GM04504 (cell line): ENCODE data around the gene ZC3HAV1.
"Not testable (repeated sequence)": the region's sequence is repeated elsewhere in the genome, so short reads cannot be mapped to it uniquely, and the experiment has no call there.

ENCODE experiments used
- DNase-seq: peaks from one replicate; pipeline ENCODE4 v3.0.0-alpha.2; 2012; ENCODE audit warnings: low read depth

Gene ZC3HAV1

DNA sequence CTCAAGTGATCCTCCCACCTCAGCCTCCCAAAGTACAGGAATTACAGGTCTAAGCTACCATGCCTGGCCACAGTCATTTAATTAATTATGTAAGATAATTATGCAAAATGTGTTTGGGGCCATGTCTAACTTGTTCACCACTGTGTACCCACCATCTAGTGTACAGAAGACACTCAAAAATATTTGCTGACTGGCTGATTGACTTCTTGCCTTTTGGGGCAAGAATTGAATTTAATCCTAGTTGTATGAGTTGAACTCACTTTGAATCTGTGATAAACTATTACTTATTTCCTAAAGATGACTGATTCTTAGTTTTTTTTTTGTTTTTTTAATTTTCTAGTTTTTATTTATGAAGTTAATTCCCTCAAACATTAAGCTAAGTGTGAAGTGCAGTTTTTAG lies 57.9 kb downstream of the ZC3HAV1 start:
- DNase-seq = no peak

DNA sequence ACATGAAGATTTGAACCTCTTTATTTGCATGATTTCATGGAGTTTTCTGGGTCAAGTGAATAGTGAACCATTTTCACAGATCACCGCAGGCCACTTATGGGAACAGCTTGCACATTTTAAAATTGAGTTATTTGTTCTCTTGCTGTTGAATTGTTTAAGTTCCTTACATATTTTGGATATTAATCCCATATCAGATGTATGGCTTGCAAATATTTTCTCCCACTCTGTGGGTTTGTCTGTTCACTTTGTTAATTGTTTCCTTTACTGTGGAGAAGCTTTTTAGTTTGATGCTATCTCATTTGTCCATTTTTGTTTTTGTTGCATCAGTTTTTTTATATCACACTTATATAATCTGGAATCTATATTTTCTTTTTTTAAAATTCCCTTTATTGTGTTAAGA lies 59.6 kb downstream of the ZC3HAV1 start:
- no peak for DNase-seq

DNA sequence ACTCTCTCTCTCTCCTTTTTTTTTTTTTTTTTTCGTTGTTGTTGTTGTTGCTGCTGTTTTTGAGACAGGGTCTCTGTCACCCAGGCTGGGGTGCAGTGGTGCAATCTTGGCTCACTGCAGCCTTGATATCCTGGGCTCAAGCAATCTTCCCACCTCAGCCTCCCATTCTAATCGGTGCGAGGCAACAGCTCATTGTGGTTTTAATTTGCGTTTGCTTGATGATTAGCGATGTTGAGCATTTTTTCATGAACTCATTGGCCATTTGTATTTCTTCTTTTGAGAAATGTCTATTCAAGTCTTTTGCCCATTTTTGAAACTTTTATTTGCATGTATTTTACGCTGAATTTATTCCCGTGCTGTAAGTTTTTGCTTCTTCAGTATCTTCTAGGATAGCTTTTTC lies 60.4 kb downstream of the ZC3HAV1 start:
- no peak for DNase-seq

DNA sequence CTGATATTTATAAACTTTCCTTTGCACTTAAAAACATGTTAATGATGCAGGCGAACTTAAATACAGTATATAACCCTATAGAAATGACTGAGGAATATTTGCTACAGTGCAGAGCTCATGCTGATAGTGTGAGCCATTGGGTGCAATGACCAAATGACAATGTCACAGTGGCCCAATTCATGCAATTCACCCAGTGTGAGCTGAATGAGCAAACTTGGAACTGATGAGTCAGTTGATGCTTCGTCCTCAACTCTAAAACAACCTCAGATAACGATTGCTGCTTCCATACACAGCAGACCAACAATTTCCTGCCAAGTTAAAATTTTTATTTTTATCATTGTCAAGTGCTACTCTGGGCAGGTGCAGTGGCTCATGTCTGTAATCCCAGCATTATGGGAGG lies 61.5 kb downstream of the ZC3HAV1 start:
- DNase-seq = no peak

DNA sequence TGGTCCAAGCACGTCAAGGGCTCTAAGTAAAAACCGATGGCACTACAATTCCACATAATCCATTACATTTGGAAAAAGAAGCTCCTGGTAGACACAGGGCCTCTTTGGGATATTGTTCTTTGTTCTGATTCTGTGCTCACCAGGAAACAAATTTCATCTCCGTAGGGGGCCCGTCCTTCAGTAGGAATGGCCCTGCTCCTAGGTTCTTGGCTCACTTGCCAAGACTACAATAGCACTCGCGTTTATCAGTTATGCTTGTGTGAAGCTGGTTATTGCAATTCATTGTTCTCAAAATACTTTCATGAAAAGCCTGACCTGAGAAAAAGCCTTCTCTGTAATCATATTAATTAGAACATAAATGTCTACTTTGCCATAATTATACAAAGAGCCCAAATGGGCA lies 63.4 kb downstream of the ZC3HAV1 start:
- no peak for DNase-seq

DNA sequence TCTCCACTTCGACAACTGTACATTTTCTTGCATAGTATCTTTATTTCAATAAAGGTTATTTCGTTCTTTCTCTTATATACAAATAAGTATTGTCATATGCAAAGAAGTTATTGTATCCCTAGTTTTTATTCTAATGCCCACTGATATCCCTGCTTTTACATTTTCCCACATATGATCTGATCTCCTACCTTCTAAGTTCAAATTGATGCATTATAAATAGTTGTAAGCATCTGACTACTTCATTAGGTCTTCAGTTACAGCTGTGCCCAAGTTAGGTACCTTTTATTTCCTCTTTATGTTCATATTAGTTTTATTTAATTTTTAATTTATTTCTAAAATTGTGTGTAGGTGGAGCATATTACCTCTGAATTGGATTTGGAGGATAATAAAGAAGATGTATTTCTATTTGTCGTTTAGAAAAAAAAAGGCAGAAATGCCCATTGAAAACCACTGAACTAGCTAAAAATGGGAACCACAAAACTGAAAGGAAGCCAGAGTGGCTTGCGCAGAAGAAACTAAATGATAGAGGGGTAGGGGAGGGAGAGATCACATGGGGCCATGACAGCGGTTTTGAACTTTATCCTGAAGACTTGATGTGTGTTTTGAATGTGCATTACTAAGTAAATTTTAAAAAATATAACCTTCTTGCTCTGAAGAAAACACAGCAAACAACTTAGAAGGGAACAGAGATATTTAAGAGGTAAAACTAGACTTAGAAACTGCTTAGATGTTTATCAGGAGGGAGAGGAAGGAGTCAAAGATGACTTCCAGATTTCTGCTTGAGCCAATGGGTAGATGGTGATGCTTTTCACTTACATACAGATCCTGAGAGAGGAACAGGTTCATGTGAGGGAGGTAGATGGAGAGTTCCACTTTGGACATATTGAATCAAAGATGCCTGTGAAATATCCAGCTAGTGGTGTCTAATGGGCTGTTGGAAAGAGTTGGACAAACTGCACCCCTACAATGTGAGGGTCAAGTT lies 64.4 kb downstream of the ZC3HAV1 start:
- DNase-seq = no peak

DNA sequence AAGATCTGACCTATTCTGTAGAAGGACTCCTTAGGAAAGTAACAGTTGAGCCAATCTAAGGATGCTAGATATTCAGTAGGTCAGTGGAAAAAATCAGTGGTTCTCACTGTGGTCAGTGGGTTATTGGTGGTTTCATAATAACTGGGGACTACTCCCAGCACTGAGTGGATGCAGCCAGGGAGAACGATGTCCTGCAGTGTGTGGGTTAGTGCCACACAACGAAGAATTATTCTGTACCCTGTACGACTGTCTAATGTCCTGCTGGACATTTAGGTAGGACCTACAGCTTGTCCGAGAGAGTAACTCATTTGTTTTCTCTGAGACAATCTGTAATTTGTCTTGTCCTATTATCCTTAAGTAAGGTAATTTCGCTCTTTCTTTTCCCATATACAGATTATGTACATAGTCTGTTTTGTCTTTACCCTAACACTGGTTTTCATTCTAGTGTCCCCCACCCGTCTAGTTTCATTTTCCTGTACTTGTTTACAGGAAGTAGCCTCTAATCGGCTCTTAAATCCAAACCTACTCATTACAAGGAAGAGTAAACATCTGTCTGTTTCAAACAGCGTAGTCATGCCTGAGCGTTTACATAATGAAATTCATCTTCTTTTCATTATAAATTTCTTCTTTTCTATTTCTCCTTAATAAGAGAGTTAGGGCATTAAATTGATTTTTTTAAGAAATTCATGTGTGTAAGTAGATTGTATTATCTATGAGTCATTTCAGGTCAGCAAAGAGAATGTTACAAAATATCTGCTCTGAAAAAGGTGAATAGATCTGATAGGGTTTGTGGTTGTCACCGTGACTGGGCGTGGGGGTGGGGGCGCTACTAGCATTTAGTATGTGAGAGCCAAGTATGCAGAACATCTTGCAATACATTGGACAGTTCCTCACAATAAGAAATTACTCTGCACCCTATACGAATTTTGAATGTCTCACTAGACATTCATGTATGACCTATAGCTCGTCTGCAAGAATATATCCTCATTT lies 65.4 kb downstream of the ZC3HAV1 start:
- no peak for DNase-seq

DNA sequence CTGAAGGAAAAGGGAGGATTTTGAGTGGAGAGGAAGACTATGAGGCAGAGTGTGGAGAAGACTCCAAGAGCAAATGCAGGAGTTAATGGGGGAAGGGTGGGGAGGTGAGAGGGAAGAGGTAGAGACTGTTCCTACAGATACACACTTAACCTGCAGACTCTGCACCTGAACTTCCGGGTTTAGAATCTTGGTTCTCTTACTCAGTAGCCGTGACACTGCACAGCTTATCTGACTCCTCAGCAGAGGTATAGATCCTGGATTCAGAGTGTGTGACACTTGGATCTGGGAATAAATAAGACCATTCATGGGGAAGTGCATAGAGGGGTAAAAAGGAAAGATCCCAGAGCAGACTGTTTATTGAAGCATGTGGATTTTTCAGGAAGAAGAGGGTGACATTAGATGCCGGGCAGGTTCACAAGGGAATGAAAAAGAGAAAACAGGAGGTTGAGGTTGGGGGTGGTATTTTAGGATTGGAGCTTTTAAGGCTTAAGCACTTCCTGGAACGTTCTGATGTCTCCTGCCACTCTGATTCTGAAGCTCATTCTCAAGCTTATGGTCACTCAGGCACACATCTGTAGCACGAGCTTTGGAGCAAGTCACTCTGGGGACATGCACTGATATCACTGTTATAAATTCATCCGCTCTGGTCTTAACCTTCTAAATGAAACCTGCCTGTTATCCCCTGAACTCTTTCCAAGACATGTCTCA lies 68.0 kb downstream of the ZC3HAV1 start:
- no peak for DNase-seq

DNA sequence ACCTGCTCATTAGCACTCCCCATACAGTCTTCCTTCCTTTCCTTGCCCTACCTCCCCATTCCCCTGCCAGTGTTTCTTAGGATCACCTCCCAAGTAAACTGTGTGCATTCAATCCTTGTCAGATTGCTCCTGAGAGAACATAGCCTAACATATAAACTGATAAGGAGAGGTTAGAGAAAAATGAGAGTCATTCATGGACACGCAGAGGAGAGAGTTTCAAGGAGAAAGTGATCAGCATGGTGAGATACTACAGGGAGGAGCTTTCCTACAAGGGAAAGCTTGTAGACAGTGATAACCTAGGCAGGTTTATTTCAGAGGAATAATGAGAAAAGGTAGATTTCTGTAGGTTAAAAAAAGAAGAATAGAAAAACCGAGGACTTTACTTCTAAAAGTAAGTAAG lies 70.8 kb downstream of the ZC3HAV1 start:
- DNase-seq = no peak

DNA sequence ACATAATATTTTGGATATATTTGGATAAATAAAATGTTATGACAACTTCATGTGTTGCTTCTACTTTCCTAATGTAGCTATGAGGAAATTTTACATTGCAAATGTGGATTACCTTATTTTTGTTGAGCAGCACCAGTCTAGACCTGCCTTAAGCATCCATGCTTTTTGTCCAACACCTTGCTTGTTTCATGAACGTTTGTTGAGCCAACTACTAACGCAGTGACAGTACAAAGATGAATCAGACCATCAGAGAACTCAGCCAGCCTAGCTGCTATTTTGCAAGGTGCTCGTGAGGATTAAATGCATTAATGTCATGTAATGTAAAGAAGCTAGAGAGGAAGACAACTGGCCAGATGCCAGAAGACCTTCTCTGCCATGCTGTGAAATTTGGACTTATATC lies 72.6 kb downstream of the ZC3HAV1 start:
- DNase-seq = no peak

DNA sequence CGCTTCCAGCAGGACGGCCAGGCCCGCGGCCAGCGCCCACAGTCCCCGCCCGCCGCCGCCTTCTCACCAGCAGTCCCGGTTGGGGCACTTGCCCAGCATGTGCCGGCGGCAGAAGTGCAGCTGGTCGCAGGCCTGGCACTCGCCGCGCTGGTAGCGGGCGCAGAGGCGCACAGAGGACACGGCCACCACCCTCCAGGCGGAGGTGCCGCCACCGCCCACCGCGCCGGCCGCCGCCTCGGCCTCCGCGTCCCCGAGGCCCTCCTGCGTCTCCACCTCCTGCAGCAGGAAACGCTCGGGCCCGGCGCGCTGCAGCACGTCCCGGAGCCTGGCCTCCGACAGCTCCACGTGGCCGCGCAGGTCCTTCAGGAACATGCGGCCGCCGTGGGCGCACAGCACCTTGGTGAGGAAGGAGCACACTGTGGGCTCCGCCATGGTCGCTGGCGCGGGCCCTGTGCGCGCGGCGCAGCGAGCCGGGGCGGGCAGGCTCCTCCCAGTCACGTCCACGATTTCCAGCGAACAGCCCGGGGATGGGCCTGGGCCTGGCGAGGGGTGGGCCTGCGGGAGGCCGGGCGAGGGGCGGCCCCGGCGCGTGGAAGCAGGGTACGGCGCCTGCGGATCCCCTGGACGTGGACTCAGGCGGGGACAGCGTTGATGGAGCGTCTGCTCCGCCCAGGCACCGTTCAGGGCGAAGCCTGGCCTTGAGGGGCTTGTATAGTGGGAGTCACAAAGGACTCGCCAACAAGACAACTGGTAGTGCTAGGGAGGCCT lies 73.8 kb downstream of the ZC3HAV1 start, which contains the start of gene ZC3HAV1L:
ZC3HAV1L (minus strand) TSS at position 457 of the 768 bp plus-strand sequence; CDS start at position 432, 25 bp downstream.
- peak; percentile 48 for DNase-seq

DNA sequence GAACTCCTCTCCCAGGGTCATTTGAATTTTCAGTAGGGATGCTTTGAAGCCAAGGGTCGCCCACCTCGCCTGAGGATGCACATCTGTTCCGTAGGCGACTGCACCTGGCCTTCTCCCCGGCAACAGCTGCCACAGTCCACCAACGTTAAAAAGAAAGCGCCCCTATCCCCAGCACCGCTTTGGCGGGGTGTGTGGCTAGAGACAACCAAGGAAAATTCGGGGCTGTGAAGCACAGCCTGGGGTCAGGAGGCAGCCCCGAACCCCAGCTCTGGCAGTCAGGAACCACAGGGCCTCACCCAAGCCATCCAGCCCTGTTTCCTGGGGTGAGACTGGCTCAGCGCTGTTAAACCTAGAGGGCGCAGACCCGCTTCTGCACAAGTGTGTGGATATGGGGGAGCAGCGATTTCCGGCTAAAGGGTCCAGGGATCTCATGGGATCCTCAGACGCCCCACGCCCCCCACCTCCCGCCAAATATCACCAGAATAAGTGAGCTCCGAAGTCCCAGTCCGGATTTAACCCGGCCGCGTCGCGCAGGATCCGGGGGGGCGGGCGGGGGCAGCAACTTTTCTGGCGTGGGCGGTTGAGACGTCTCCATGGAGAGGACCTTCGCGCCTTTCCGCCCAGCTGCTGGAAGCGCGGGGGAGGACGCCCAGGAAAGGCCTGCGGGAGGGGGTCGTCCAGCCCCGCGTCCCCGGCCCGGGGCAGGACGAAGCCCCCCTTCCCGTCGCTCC lies 74.5 kb downstream of the ZC3HAV1 start:
- DNase-seq = no peak

DNA sequence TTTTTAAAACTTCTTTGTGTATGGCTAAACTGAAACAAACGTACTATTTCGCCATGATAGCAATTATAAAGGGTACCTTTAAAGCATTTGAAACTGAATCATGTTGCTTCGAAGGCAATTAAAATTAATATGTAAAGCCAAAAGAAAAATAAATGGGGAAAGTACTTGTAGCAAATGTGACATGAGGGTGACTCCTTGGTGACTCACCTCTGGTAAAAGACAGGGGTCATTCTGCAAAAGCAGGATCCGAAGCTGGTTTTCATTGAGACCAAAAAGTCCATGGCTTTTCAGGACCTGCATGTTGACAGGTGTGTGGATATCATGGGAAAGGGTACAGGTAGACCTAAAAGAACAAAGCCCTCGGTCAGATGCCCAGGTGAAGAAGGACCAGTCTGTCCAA lies 75.2 kb downstream of the ZC3HAV1 start:
- DNase-seq = no peak

DNA sequence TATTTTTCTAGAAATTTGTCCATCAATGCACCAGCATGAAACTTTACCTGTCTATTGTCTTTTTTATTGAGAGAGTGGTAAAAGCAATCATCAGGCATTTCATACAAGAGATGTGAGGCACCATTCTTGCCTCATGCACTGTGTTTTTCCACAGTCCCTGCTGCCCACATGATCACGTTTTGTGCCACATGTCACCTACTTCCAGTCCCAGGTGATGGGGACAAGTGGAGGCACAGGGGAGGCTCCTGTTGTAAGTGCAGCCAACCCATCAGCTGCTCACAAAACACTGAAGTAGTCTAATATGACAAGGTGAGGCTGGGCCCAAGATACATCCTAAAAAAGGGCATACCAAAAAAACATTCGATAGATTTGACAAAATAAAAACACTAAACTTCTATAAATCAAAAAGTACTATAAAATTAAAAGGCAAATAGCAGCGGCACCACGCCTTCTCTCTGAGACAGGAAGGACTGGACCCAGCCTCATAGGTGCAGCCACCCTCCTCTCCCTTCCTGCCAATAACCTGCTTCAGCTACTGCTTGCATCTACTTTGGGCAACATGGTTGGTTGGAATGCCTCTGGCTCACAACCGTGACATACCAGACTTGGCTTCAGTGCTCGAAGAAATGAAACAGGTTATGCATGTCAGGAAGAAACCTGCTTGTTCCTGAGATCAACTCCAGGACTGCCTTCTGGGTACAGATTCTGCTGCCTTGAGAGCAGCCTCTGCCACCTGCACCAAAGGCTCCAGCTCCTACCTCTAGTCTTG lies 76.0 kb downstream of the ZC3HAV1 start:
- DNase-seq = no peak

DNA sequence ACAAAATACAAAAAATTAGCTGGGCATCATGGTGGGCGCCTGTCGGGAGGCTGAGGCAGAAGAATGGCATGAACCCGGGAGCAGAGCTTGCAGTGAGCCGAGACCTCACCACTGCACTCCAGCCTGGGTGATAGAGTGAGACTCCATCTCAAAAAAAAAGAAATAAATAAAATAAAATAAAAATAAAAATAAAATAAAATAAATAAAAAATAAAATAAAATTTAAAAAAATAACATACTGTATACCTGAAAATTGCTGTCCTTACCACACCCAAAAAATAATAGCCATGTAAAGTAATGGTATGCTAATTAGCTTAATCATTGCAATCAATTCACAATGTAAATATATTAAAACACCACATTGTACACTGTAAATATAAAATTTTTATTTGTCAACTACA lies 77.0 kb downstream of the ZC3HAV1 start:
- no peak for DNase-seq

DNA sequence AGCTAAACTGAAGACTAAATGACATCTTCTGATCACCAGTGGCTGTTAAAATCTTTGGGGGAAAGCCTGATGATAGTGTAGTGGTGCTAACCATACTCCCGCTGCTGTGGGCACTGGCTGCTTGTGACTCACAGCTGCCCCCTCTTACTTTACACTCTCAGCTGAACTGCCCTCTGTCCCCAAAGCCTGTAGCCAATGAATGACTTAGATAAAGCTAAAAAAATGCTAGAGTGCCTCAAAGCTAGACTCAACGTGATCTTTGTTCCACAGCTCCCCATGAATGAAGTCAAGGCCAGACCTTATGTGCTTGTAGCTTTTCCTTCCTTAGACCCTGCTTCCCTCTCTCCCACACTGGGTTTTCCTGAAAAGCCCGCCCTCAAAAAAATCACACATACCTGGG lies 80.2 kb downstream of the ZC3HAV1 start:
- DNase-seq = no peak

DNA sequence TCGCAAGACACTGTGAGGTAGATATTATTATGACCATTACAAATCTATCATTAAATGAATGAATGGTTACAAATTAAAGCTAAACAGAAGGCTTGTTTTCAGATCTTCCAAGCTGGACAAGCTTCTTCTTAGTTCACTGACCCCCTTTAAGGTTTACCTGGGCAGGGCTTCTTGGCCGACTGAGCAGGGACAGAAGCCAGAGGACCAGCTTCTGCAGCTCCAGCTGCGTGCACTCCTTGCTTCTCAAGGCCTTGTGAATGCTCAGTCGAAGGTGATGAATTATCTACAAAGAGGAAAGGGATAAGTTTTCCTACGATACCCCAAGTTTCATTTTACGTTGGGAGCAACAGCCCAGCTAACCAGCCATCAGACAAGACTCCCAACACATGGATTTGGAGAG lies 83.0 kb downstream of the ZC3HAV1 start:
- DNase-seq = no peak

DNA sequence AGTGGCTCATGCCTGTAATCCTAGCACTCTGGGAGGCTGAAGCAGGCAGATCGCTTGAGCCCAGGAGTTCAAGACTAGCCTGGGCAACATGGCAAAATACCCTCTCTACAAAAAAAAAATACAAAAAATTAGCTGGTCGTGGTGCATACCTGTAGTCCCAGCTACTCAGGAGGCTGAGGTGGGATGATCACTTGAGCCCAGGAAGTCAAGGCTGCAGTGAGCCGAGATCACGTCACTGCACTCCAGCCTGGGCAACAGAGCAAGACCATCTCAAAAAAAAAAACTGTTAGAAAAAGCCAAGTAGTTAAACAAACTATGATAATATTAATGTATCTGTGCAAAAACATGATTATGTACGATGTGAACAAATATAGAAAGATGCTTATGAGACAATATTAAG lies 83.7 kb downstream of the ZC3HAV1 start:
- DNase-seq = not testable (repeated sequence)

DNA sequence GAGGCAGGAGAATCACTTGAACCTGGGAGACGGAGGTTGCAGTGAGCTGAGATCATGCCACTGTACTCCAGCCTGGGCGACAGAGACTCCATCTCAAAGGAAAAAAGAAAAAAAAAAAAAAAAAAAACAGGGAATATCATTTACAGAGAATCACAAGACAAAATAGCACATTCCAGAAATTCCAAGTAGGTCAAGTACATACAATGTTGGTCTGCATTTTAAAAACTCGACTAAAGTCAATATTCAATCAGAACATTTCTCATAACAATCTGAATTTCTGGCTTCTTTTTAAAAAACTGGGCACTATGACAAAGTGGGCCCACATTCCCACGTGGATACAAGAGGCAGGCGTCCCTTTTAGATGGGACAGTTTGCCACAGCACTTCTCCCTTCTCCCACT lies 86.4 kb downstream of the ZC3HAV1 start:
- DNase-seq = no peak

DNA sequence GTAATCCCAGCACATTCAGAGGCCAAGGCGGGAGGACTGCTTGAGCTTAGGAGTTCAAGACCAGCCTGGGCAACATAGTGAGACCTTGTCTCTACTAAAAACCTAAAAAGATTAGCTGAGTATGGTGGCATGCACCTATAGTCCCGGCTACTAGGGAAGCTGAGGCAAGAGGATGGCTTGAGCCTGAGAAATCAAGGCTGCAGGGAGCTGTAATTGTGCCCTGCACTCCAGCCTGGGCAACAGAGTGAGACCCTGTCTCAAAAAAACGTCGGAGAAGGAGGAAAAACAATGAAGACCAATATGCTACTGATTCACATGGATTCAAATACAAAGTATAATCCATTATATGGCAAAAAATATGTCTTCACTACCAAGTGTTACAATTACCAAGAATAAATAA lies 87.2 kb downstream of the ZC3HAV1 start:
- no peak for DNase-seq
